GM12891 (cell line): ENCODE results near the gene HSPA4.

Experiments
- POLR2A ChIP-seq: IDR thresholded peaks from 2 replicates; pipeline ENCODE4 v1.6.1; 2011; ENCODE audit warnings: low read depth, low read length, control low read depth
- POLR2AphosphoS5 ChIP-seq: IDR thresholded peaks from 2 replicates; pipeline ENCODE4 v1.6.1; 2011; ENCODE audit warnings: low read depth, low read length, control low read depth
- TAF1 ChIP-seq: IDR thresholded peaks from 2 replicates; pipeline ENCODE4 v1.6.1; 2011; ENCODE audit warnings: low read depth, low read length, control low read depth

- TF ChIP-seq POLR2A (no peak), TAF1 (no peak), POLR2AphosphoS5 (no peak)
These were observed 25.1 kb upstream of the HSPA4 start for GRCh38 chr5:133026664-133027153.
